ENCODE data around the gene SLC25A42.
"Not testable (repeated sequence)": the region's sequence is repeated elsewhere in the genome, so short reads cannot be mapped to it uniquely, and the experiment has no call there.

SLC25A42 gene

DNA sequence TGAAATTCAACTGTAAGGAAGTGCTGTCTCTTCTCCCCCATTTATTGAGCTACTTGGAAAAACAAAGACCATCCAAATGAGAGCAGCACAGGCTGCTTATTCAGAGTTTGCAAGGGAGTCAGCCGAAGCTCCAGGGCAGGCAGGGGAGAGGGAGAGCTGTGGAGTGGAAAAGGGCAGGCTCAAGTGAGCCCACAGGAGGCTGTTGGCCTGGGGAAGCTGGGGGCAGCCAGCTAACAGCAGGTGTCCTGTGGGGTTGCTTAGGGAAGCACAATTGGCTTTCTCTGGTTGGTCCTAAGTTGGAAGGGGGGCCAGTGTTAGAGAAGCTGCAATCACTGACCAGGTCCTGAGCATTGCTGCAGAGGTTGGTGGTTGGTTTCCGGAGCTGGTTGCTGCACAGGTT lies 23.9 kb downstream of the SLC25A42 start:
- H3K9me3 ChIP-seq (ENCODE audit: control insufficient read depth, low read length): no peaks in the 10 kb centered on the region
- H3K4me3 ChIP-seq (ENCODE audit: extremely low read depth, insufficient read depth, low read length, poor library complexity, severe bottlenecking): no peak overlapping the region
- 63 to 76% methylated on average over 2 of the region's 2 CpGs for WGBS, 2 experiments (ENCODE audit: insufficient coverage in 2 of 2)
- H3K4me1 ChIP-seq (ENCODE audit: control insufficient read depth, insufficient read depth, low read length, poor library complexity, severe bottlenecking): no peaks in the 10 kb centered on the region
- no peak overlapping the region for H3K27ac ChIP-seq (ENCODE audit: low read depth, low read length, severe bottlenecking)
- no peaks in the 10 kb centered on the region for H3K36me3 ChIP-seq (ENCODE audit: control insufficient read depth, insufficient read depth, low read length)

- H3K36me3 ChIP-seq (ENCODE audit: control insufficient read depth, insufficient read depth, low read length): no peaks in the 10 kb centered on the region
- no peaks in the 10 kb centered on the region for H3K9me3 ChIP-seq (ENCODE audit: control insufficient read depth, low read length)
- H3K27ac ChIP-seq (ENCODE audit: low read depth, low read length, severe bottlenecking): no peak overlapping the region
- H3K4me1 ChIP-seq (ENCODE audit: control insufficient read depth, insufficient read depth, low read length, poor library complexity, severe bottlenecking): no peaks in the 10 kb centered on the region
- H3K4me3 ChIP-seq (ENCODE audit: extremely low read depth, insufficient read depth, low read length, poor library complexity, severe bottlenecking): no peak overlapping the region
- 95 to 98% methylated on average over 5 to 7 of the region's 7 CpGs for WGBS, 2 experiments (ENCODE audit: insufficient coverage in 2 of 2)
These were observed 30.7 kb downstream of the SLC25A42 start for GRCh38 chr19:19094513-19094912.

DNA sequence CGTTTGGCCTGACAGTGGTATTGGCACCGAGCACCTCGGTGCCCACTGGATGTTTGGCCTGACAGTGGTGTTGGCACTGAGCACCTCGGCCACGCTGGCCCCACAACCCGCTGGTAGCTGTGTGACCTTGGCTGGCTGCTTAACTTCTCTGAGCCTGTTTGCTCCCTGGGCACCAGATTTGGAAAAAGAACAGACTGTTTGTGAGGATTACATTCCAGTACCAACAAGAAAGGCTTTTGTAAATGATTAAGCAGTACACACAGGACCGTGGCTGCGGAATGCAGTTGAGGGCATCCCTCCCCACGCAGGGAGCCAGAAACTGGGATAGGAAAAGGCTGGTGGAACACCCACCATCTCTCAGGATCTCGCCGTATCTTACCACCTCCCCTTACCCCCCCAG lies 31.9 kb downstream of the SLC25A42 start:
- no peak overlapping the region for H3K27ac ChIP-seq (ENCODE audit: low read depth, low read length, severe bottlenecking)
- no peak overlapping the region for H3K4me3 ChIP-seq (ENCODE audit: extremely low read depth, insufficient read depth, low read length, poor library complexity, severe bottlenecking)
- no peaks in the 10 kb centered on the region for H3K4me1 ChIP-seq (ENCODE audit: control insufficient read depth, insufficient read depth, low read length, poor library complexity, severe bottlenecking)
- H3K9me3 ChIP-seq (ENCODE audit: control insufficient read depth, low read length): no peaks in the 10 kb centered on the region
- H3K36me3 ChIP-seq (ENCODE audit: control insufficient read depth, insufficient read depth, low read length): no peaks in the 10 kb centered on the region
- 88 to 95% methylated on average over 6 to 8 of the region's 11 CpGs for WGBS, 2 experiments (ENCODE audit: insufficient coverage in 2 of 2)

GRCh38 chr19:19096641-19097627 lies 33.1 kb downstream of the SLC25A42 start:
- H3K36me3 ChIP-seq (ENCODE audit: control insufficient read depth, insufficient read depth, low read length): no peaks in the 10 kb centered on the region
- H3K4me3 ChIP-seq (ENCODE audit: extremely low read depth, insufficient read depth, low read length, poor library complexity, severe bottlenecking): no peak overlapping the region
- 91 to 93% methylated on average over 19 to 22 of the region's 24 CpGs for WGBS, 2 experiments (ENCODE audit: insufficient coverage in 2 of 2)
- no peak overlapping the region for H3K27ac ChIP-seq (ENCODE audit: low read depth, low read length, severe bottlenecking)
- H3K4me1 ChIP-seq (ENCODE audit: control insufficient read depth, insufficient read depth, low read length, poor library complexity, severe bottlenecking): no peaks in the 10 kb centered on the region
- no peaks in the 10 kb centered on the region for H3K9me3 ChIP-seq (ENCODE audit: control insufficient read depth, low read length)

DNA sequence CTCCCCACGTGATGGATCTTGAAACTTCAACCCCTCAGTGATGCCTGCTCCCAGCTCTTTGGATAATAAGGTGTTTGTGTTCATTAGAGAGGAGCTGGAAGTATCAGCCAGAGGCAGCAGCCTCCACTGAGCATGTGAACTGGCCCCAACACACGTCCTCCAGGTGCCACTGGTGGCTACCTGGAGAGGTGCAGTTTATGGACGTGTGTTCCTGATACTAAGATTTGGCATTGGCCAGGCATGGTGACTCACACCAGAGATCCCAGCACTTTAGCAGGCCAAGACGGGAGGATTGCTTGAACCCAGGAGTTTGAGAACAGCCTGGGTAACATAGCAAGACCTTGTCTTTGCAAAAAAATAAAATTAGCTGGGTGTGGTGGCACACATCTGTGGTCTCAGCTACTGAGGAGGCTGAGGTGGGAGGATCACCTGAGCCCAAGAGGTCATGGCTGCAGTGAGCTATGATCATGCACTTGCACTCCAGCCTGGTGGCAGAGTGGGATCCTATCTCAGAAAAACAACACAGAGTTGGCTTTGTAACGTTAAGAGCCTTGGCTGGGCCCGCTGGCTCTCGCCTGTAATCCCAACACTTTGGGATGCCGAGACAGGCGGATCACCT lies 34.4 kb downstream of the SLC25A42 start:
- Histone ChIP-seq H3K4me1 (ENCODE audit: control insufficient read depth, insufficient read depth, low read length, poor library complexity, severe bottlenecking) (no peaks in the 10 kb centered on the region), H3K9me3 (ENCODE audit: control insufficient read depth, low read length) (no peaks in the 10 kb centered on the region), H3K36me3 (ENCODE audit: control insufficient read depth, insufficient read depth, low read length) (no peaks in the 10 kb centered on the region), H3K4me3 (ENCODE audit: extremely low read depth, insufficient read depth, low read length, poor library complexity, severe bottlenecking) (no peak overlapping the region), H3K27ac (ENCODE audit: low read depth, low read length, severe bottlenecking) (no peak overlapping the region)
- 83 to 86% methylated on average over 8 of the region's 9 CpGs for WGBS, 2 experiments (ENCODE audit: insufficient coverage in 2 of 2)

- no peak overlapping the region for H3K4me3 ChIP-seq (ENCODE audit: extremely low read depth, insufficient read depth, low read length, poor library complexity, severe bottlenecking)
- no peak overlapping the region for H3K27ac ChIP-seq (ENCODE audit: low read depth, low read length, severe bottlenecking)
- no peaks in the 10 kb centered on the region for H3K9me3 ChIP-seq (ENCODE audit: control insufficient read depth, low read length)
- no peaks in the 10 kb centered on the region for H3K36me3 ChIP-seq (ENCODE audit: control insufficient read depth, insufficient read depth, low read length)
- WGBS, 2 experiments (ENCODE audit: insufficient coverage in 2 of 2): 88 to 95% methylated on average over 15 to 18 of the region's 18 CpGs
- H3K4me1 ChIP-seq (ENCODE audit: control insufficient read depth, insufficient read depth, low read length, poor library complexity, severe bottlenecking): no peaks in the 10 kb centered on the region
These were observed 35.2 kb downstream of the SLC25A42 start for GRCh38 chr19:19098703-19099632.

- H3K9me3 ChIP-seq (ENCODE audit: control insufficient read depth, low read length): no peaks in the 10 kb centered on the region
- WGBS, 2 experiments (ENCODE audit: insufficient coverage in 2 of 2): 89 to 91% methylated on average over 4 to 7 of the region's 8 CpGs
- no peaks in the 10 kb centered on the region for H3K4me1 ChIP-seq (ENCODE audit: control insufficient read depth, insufficient read depth, low read length, poor library complexity, severe bottlenecking)
- no peaks in the 10 kb centered on the region for H3K36me3 ChIP-seq (ENCODE audit: control insufficient read depth, insufficient read depth, low read length)
- H3K27ac ChIP-seq (ENCODE audit: low read depth, low read length, severe bottlenecking): no peak overlapping the region
- no peak overlapping the region for H3K4me3 ChIP-seq (ENCODE audit: extremely low read depth, insufficient read depth, low read length, poor library complexity, severe bottlenecking)
These were observed 37.7 kb downstream of the SLC25A42 start for GRCh38 chr19:19101540-19101939.

DNA sequence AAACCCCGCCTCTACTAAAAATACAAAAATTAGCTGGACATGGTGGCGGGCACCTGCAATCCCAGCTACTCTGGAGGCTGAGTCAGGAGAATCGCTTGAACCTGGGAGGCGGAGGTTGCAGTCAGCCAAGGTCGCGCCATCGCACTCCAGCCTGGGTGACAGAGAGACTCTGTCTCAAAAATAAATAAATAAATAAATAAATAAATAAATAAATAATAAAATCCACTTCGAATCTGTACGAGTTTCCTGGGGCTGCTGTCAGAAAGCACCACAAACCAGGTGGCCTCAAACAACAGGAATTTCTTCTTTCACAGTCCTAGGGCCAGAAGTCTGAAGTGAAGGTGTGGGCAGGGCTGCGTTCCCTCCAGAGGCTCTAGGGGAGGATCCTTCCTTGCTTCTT lies 38.8 kb downstream of the SLC25A42 start:
- not testable (repeated sequence) for H3K4me3 ChIP-seq (ENCODE audit: extremely low read depth, insufficient read depth, low read length, poor library complexity, severe bottlenecking)
- WGBS, 2 experiments (ENCODE audit: insufficient coverage in 2 of 2): 95 to 98% methylated on average over 5 of the region's 10 CpGs

GRCh38 chr19:19103167-19103566 lies 39.4 kb downstream of the SLC25A42 start:
- Histone ChIP-seq H3K36me3 (ENCODE audit: control insufficient read depth, insufficient read depth, low read length) (no peaks in the 10 kb centered on the region), H3K27ac (ENCODE audit: low read depth, low read length, severe bottlenecking) (no peak overlapping the region), H3K4me3 (ENCODE audit: extremely low read depth, insufficient read depth, low read length, poor library complexity, severe bottlenecking) (no peak overlapping the region), H3K4me1 (ENCODE audit: control insufficient read depth, insufficient read depth, low read length, poor library complexity, severe bottlenecking) (no peaks in the 10 kb centered on the region), H3K9me3 (ENCODE audit: control insufficient read depth, low read length) (no peaks in the 10 kb centered on the region)
- WGBS, 2 experiments (ENCODE audit: insufficient coverage in 2 of 2): 97 to 98% methylated on average over 5 to 11 of the region's 11 CpGs

More for the DNA sequence above, 38.8 kb downstream of the SLC25A42 start:
- H3K36me3 ChIP-seq (ENCODE audit: control insufficient read depth, insufficient read depth, low read length); H3K27ac ChIP-seq (ENCODE audit: low read depth, low read length, severe bottlenecking); H3K9me3 ChIP-seq (ENCODE audit: control insufficient read depth, low read length); H3K4me1 ChIP-seq (ENCODE audit: control insufficient read depth, insufficient read depth, low read length, poor library complexity, severe bottlenecking): not testable (repeated sequence)

DNA sequence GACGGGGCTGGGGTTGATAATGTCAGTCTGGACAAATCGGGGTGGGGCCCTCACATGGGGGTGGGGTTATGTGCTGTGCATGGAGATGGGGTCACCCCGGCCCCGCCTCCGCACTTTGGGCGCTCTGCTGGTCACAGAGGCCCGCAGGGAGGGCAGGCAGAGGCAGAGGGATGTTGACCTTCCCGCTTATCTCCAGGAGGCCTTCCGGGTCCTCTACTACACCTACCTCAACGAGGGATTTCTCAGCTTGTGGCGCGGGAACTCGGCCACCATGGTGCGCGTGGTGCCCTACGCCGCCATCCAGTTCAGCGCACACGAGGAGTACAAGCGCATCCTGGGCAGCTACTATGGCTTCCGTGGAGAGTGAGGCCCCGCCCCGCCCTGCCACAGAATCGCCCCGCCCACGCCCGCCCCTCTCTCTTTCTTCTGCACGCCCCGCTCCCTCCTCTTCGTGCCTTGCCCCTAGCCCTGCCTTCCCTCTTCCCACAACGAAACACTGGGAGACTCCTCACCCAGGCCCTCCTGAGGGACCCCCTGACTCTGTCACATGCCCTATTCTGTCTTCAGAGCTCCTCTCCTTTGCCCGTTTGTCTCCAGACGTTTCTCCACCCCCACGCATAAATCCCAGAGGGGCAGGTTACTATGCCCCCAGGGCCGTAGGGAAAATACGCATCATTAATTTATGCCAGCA lies 41.7 kb downstream of the SLC25A42 start:
- no peaks in the 10 kb centered on the region for H3K36me3 ChIP-seq (ENCODE audit: control insufficient read depth, insufficient read depth, low read length)
- H3K4me1 ChIP-seq (ENCODE audit: control insufficient read depth, insufficient read depth, low read length, poor library complexity, severe bottlenecking): peaks cover 4% of the 10 kb centered on the region
- H3K27ac ChIP-seq (ENCODE audit: low read depth, low read length, severe bottlenecking): peak overlapping the region; percentile 72
- no peaks in the 10 kb centered on the region for H3K9me3 ChIP-seq (ENCODE audit: control insufficient read depth, low read length)
- H3K4me3 ChIP-seq (ENCODE audit: extremely low read depth, insufficient read depth, low read length, poor library complexity, severe bottlenecking): peak overlapping the region; percentile 35
- 5% methylated on average over 10 to 27 of the region's 36 CpGs for WGBS, 2 experiments (ENCODE audit: insufficient coverage in 2 of 2)
